NB4 (cell line): Measurements from ENCODE around the gene CYTH1.

ENCODE experiments used
- DNase-seq: peaks from one replicate; pipeline ENCODE4 v3.0.0; 2010; ENCODE audit warnings: low read depth
- H3K4me3 ChIP-seq: one replicate; pipeline ENCODE4 v1.5.1; 2011; ENCODE audit warnings: mild to moderate bottlenecking, low read depth, low read length, moderate library complexity
- MYC ChIP-seq: IDR thresholded peaks from 2 replicates; pipeline ENCODE4 v1.6.1; 2011; ENCODE audit warnings: low read depth, low read length
- POLR2A ChIP-seq: IDR thresholded peaks from 2 replicates; pipeline ENCODE4 v1.6.1; 2011; ENCODE audit warnings: mild to moderate bottlenecking; ENCODE audit not compliant: insufficient read length; ENCODE audit errors: extremely low read depth
- TF ChIP-seq, protein P1 (sequence below): IDR thresholded peaks from one replicate; pipeline ENCODE4 v1.5.1; 2012; ENCODE audit warnings: low read depth, low read length
- TF ChIP-seq, protein P2 (sequence below): IDR thresholded peaks from 2 replicates; pipeline ENCODE4 v1.6.1; 2011; ENCODE audit warnings: low read depth, low read length

Gene CYTH1

GRCh38 chr17:78798695-78799559 lies 16.9 kb upstream of the CYTH1 start:
- TF ChIP-seq MYC (no peak), POLR2A (no peak)
- TF ChIP-seq, protein P1, sequence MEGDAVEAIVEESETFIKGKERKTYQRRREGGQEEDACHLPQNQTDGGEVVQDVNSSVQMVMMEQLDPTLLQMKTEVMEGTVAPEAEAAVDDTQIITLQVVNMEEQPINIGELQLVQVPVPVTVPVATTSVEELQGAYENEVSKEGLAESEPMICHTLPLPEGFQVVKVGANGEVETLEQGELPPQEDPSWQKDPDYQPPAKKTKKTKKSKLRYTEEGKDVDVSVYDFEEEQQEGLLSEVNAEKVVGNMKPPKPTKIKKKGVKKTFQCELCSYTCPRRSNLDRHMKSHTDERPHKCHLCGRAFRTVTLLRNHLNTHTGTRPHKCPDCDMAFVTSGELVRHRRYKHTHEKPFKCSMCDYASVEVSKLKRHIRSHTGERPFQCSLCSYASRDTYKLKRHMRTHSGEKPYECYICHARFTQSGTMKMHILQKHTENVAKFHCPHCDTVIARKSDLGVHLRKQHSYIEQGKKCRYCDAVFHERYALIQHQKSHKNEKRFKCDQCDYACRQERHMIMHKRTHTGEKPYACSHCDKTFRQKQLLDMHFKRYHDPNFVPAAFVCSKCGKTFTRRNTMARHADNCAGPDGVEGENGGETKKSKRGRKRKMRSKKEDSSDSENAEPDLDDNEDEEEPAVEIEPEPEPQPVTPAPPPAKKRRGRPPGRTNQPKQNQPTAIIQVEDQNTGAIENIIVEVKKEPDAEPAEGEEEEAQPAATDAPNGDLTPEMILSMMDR: no peak
- TF ChIP-seq, protein P2, sequence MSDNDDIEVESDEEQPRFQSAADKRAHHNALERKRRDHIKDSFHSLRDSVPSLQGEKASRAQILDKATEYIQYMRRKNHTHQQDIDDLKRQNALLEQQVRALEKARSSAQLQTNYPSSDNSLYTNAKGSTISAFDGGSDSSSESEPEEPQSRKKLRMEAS: no peak
- DNase-seq: peak; percentile 41
- no peak overlapping the region for H3K4me3 ChIP-seq

- no peak overlapping the region for H3K4me3 ChIP-seq
- TF ChIP-seq POLR2A (no peak), MYC (no peak)
- TF ChIP-seq, protein P1: no peak
- TF ChIP-seq, protein P2: no peak
- DNase-seq: no peak
These were observed 15.9 kb upstream of the CYTH1 start for GRCh38 chr17:78797691-78798585.

GRCh38 chr17:78797213-78797612 lies 15.1 kb upstream of the CYTH1 start:
- DNase-seq: no peak
- H3K4me3 ChIP-seq: no peak overlapping the region
- TF ChIP-seq, protein P2: no peak
- TF ChIP-seq MYC: no peak
- no peak for TF ChIP-seq POLR2A
- TF ChIP-seq, protein P1: no peak

GRCh38 chr17:78796517-78796900 lies 14.4 kb upstream of the CYTH1 start:
- H3K4me3 ChIP-seq: no peak overlapping the region
- DNase-seq: no peak
- TF ChIP-seq, protein P2: no peak
- TF ChIP-seq MYC: no peak
- TF ChIP-seq, protein P1: no peak
- TF ChIP-seq POLR2A: no peak

DNA sequence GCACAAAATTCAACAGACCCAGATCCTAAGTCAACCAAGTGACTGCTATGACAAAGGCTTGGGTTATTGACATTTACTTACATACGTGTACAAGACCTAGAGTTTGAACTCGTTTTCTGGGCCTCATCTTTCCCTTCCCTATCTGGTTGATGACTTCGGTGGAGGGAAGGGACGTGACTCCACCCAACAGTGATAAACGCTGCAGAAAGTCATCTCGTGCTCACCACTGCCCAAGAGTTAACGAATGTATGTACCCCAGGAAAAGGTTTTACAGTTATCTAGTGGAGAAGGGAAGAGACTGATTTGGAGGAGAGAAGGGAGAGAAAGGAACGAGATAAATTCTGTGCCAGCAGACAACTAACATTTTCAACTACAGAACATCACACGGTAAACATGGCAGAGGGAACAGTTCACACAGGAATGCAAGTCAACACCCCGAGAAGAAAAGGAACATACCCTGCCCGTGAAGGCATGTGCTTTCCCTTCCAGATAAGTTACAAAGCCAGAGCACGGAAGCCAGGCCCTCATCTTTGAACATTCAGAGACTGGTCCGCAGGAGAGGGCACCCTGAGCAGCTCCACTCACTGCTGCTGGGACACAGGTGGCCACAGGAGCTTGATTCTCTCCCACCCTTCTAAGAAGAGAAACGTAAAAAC lies 13.9 kb upstream of the CYTH1 start:
- no peak overlapping the region for H3K4me3 ChIP-seq
- TF ChIP-seq, protein P2: no peak
- TF ChIP-seq POLR2A (no peak), MYC (no peak)
- TF ChIP-seq, protein P1: no peak
- DNase-seq: no peak
